Coronary artery (tissue), 2 donors: Measurements from ENCODE around the gene ADCY2.

ENCODE experiments used
- DNase-seq: peaks from one replicate; pipeline ENCODE4 v3.0.0-alpha.2; 2017; ENCODE audit warnings: low spot score
- H3K27ac ChIP-seq, 2 donors: fragments of 200-600 bp; sonication (generic); one replicate each; pipeline ENCODE4 v1.5.1; 2016 to 2019
- H3K4me3 ChIP-seq: fragments of 200-600 bp; sonication (generic); 2 replicates; pipeline ENCODE4 v1.5.1; 2016; ENCODE audit warnings: mild to moderate bottlenecking, moderate library complexity
- TF ChIP-seq, protein P1 (sequence below): fragments of 200-600 bp; sonication (generic); IDR thresholded peaks from one replicate; pipeline ENCODE4 v1.5.1; 2019; ENCODE audit warnings: antibody characterized with exemption

The ADCY2 gene

DNA sequence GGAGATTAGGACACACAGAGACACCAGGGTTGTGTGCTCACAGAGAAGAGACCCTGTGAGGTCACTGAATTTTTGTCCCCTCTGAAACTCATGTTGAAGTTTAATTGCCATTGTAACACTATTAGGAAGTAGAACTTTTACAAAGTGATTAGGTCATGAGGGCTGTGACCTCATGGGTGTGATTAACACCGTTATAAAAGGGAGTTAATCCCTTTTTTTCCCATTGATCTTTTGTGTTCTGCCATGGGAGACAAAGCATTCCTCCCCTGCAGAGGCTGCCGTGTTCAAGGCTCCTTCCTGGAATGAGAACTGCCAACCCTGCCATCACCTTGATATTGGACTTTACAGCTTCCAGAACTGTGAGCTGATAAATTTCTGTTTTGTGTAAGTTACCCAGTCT, 221.0 kb downstream of the ADCY2 start:
- TF ChIP-seq, protein P1, sequence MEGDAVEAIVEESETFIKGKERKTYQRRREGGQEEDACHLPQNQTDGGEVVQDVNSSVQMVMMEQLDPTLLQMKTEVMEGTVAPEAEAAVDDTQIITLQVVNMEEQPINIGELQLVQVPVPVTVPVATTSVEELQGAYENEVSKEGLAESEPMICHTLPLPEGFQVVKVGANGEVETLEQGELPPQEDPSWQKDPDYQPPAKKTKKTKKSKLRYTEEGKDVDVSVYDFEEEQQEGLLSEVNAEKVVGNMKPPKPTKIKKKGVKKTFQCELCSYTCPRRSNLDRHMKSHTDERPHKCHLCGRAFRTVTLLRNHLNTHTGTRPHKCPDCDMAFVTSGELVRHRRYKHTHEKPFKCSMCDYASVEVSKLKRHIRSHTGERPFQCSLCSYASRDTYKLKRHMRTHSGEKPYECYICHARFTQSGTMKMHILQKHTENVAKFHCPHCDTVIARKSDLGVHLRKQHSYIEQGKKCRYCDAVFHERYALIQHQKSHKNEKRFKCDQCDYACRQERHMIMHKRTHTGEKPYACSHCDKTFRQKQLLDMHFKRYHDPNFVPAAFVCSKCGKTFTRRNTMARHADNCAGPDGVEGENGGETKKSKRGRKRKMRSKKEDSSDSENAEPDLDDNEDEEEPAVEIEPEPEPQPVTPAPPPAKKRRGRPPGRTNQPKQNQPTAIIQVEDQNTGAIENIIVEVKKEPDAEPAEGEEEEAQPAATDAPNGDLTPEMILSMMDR = no peak
- DNase-seq = no peak
- H3K4me3 ChIP-seq = no peak overlapping the region
- no peak overlapping the region for H3K27ac ChIP-seq

DNA sequence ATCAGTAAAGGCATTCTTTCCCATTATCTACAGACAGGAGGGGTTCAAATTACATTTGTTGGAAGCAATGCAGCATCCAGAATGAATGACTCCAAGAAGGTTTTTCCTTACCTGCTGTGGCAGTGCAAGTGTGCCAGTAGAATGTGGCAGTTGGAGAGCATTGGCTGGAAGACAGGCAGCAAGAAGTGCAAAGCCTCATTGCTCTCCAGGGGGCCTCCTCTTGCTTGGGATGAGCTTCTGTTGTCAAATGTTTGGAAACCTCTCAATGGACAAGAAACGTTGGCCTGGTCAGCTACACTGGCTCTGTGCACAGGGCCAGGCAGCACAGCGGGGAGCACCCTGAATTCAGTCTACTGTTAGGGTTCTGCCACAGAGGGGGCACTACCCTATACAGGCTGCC, 226.6 kb downstream of the ADCY2 start:
- TF ChIP-seq, protein P1 = no peak
- DNase-seq = no peak

DNA sequence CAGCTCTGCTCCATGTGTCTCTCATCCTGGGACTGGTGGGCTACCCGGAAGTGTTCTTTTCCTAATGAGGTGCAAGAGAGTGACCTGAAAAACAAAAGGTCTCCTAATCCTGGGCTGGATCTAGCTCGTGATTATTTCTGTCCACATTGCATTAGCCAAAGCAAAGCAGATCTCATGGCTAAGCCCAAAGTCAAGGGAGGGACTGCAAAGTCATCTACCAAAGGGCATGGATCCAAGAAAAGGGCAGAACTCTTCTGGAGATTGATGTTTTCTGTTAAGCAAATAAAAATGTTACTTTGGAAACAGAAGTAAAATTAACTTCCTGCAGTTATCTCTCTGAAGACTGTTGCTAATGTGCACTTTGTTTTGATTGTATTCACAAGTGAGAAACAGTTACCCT, 229.8 kb downstream of the ADCY2 start:
- no peak for DNase-seq
- no peak overlapping the region for H3K27ac ChIP-seq
- no peak overlapping the region for H3K4me3 ChIP-seq
- TF ChIP-seq, protein P1 = no peak

More for the DNA sequence above, 226.6 kb downstream of the ADCY2 start:
- Histone ChIP-seq H3K4me3 (no peak overlapping the region), H3K27ac (no peak overlapping the region)

DNA sequence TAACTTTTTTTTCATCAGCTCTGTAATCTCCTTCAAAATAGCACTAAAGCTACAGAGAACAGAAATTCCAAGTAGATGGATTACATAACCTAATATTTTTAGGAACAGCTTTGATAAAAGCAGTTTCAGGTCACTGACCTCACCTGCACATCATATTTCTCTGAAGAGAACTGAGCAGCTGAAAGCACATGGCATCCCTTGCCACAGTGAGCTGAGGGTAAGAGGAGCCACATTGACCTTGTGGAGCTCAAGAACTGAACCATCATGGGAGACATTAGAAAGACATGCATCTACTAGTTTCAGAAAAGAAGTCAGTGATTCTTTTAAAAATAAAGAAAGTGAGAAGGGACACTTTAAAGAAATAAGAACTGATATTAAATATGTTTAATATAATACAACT, 232.3 kb downstream of the ADCY2 start:
- no peak for DNase-seq
- H3K27ac ChIP-seq = no peak overlapping the region
- TF ChIP-seq, protein P1 = no peak

DNA sequence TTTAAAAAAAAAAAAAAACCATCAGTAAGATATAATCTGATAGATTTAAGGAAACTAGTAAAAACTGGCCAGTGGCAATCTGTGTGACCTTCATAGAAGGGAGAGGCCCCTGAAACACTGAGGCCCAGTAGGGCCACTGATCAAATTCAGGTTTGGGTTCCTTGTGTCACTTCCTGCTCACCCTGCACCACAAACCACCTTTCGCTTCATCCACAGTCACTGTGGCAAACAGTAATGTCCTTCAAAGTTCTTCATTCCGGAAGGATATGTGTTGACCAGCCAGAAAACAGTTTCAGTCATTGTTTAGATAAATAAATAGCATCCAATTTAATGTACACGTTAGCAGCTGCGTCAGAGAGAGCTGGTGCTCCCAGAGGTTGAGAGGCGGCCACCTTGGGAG, 232.9 kb downstream of the ADCY2 start:
- no peak overlapping the region for H3K4me3 ChIP-seq

More for the DNA sequence above, 232.3 kb downstream of the ADCY2 start:
- no peak overlapping the region for H3K4me3 ChIP-seq

DNA sequence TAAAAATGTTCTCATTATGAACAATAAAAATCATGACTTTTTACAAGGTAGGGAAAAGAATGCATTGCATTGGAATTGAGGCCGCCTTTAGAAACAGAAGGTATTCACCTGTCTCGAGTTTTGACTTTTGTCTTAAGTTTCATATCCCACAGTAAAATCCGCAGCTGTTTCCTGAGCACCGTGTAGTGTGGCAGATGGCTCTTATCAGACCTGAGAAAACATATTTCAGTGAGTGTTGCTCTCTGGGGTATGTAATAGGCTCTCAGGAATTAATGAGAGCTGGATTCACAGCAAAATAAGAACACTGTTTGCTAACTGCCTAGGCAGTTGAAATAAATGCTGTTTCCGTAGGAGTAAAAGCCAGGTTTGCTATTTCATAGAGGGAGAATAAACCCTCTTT, 233.6 kb downstream of the ADCY2 start:
- TF ChIP-seq, protein P1 = no peak
- no peak overlapping the region for H3K4me3 ChIP-seq
- H3K27ac ChIP-seq = no peak overlapping the region
- DNase-seq = no peak

More for the DNA sequence above, 232.9 kb downstream of the ADCY2 start:
- TF ChIP-seq, protein P1 = no peak
- no peak overlapping the region for H3K27ac ChIP-seq
- DNase-seq = no peak

DNA sequence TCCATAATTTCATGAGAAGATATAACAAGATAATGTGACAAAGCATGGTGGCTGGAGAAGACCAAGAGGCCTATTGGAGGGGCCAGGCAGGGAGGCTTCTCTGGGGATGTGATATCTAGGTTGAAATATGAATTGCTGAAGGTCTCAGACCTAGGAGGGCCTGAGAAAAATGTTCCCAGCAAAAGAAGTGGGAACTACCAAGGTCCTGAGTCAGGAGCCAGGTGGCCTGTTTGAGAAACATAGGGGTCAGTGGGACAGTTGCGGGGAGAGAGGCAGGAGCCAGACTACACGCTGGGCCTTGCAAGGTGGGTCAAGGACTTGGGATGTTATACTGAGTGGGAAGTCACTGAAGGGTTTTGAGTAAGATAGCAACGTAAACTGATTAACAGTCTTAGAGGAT, 238.9 kb downstream of the ADCY2 start:
- H3K27ac ChIP-seq = no peak overlapping the region
- TF ChIP-seq, protein P1 = no peak

More for the DNA sequence above, 238.9 kb downstream of the ADCY2 start:
- no peak for DNase-seq
- no peak overlapping the region for H3K4me3 ChIP-seq
